Left ventricle myocardium inferior (tissue), 1 donor: ENCODE results near the gene USP31. TPM values are rescaled to one million over a fixed set of nuclear protein-coding genes. Genes with fewer than 3 reads are reported as not detected.

Experiments
- DNase-seq: peaks from one replicate; pipeline ENCODE4 v3.0.0-alpha.2; 2020
- H3K27ac ChIP-seq: fragments of 200-600 bp; replicated peaks from 2 replicates; pipeline ENCODE4 v1.8.0; 2021
- H3K27me3 ChIP-seq: fragments of 200-600 bp; 2 replicates; pipeline ENCODE4 v1.8.0; 2021; ENCODE audit warnings: low read depth
- H3K36me3 ChIP-seq: fragments of 200-600 bp; 2 replicates; pipeline ENCODE4 v1.8.0; 2021
- H3K4me1 ChIP-seq: fragments of 200-600 bp; 2 replicates; pipeline ENCODE4 v1.8.0; 2021
- H3K4me3 ChIP-seq: fragments of 200-600 bp; 2 replicates; pipeline ENCODE4 v1.8.0; 2021; ENCODE audit warnings: mild to moderate bottlenecking, moderate library complexity
- H3K9me3 ChIP-seq: fragments of 200-600 bp; replicated peaks from 2 replicates; pipeline ENCODE4 v1.8.0; 2021
- CTCF ChIP-seq: fragments of 200-600 bp; IDR thresholded peaks from 2 replicates; pipeline ENCODE4 v1.8.0; 2021; ENCODE audit warnings: antibody characterized with exemption, mild to moderate bottlenecking, borderline replicate concordance
- intact Hi-C: fragments of 100-400 bp; cut with micrococcal nuclease; formaldehyde crosslinking; loops from one replicate; pipeline ENCODE4 v1.11.0; 2022
- total RNA-seq: library from RNA; stranded (reverse); fragmentation: NEBNext Ultra II Directional; extraction: Animal tissue kit (Norgen Biotek cat#: 25700); gene quantifications from one replicate; pipeline ENCODE4 v1.2.1, GENCODE V29; 2021
- donor health status: DM: no; HTN: yes; CAD: no; lungs with severe emphysema.

USP31 gene
- total RNA-seq, 1 donor from 2014 or later, result 28.2 TPM

GRCh38 chr16:23140107-23140506 lies 9.1 kb downstream of the USP31 start:
- DNase-seq, result no peak
- peaks cover 62% of the 10 kb centered on the region for H3K4me1 ChIP-seq
- no peaks in the 10 kb centered on the region for H3K36me3 ChIP-seq
- H3K27me3 ChIP-seq, result no peaks in the 10 kb centered on the region
- H3K4me3 ChIP-seq, result no peak overlapping the region
- H3K27ac ChIP-seq, result peak overlapping the region; percentile 97
- TF ChIP-seq CTCF, result no peak
- intact Hi-C loops, result loop anchor here (10.0 kb wide), 1 partner anchor 65 kb away; no protein-coding TSS in a partner anchor
- peaks cover 32% of the 10 kb centered on the region for H3K9me3 ChIP-seq

- H3K9me3 ChIP-seq, result peaks cover 34% of the 10 kb centered on the region
- H3K27me3 ChIP-seq, result no peaks in the 10 kb centered on the region
- H3K4me1 ChIP-seq, result peaks cover 59% of the 10 kb centered on the region
- no peak overlapping the region for H3K4me3 ChIP-seq
- no peaks in the 10 kb centered on the region for H3K36me3 ChIP-seq
- no peak overlapping the region for H3K27ac ChIP-seq
- TF ChIP-seq CTCF, result no peak
- DNase-seq, result no peak
- intact Hi-C loops, result no loop called here
Measured at GRCh38 chr16:23137818-23138217, 11.4 kb downstream of the USP31 start.

DNA sequence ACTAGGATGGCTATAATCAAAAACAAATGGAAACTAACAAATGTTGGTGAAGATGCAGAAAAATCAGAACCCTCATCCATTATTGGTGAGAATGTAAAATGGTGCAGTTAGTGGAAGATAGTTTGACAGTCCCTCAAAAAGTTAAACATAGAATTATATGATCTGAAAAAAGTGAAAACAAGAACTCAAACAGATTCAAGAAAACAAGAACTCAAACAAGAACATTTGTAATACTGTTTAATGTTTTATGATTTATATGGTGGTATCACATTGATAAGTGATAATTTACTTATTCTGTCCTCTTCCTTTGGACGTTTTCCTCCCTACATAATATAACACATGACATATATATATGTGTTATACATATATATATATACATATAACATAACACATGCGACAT lies 12.0 kb downstream of the USP31 start:
- Histone ChIP-seq H3K4me1 (peaks cover 59% of the 10 kb centered on the region), H3K4me3 (no peak overlapping the region), H3K27ac (no peak overlapping the region), H3K27me3 (no peaks in the 10 kb centered on the region), H3K9me3 (peaks cover 34% of the 10 kb centered on the region), H3K36me3 (no peaks in the 10 kb centered on the region)
- no peak for TF ChIP-seq CTCF
- intact Hi-C loops, result no loop called here
- no peak for DNase-seq

GRCh38 chr16:23134274-23134673 lies 15.0 kb downstream of the USP31 start:
- Histone ChIP-seq H3K27me3 (no peaks in the 10 kb centered on the region), H3K27ac (peak overlapping the region; percentile 88), H3K9me3 (peaks cover 34% of the 10 kb centered on the region), H3K4me3 (no peak overlapping the region), H3K4me1 (peaks cover 59% of the 10 kb centered on the region), H3K36me3 (no peaks in the 10 kb centered on the region)
- intact Hi-C loops, result no loop called here
- DNase-seq, result peak; percentile 69
- TF ChIP-seq CTCF, result no peak

- H3K9me3 ChIP-seq, result peaks cover 27% of the 10 kb centered on the region
- intact Hi-C loops, result no loop called here
- no peaks in the 10 kb centered on the region for H3K36me3 ChIP-seq
- peaks cover 61% of the 10 kb centered on the region for H3K4me1 ChIP-seq
- peak overlapping the region; percentile 88 for H3K27ac ChIP-seq
- TF ChIP-seq CTCF, result no peak
- H3K27me3 ChIP-seq, result no peaks in the 10 kb centered on the region
- DNase-seq, result peak; percentile 58
- H3K4me3 ChIP-seq, result peak overlapping the region; percentile 50
Measured at GRCh38 chr16:23132775-23133463, 16.3 kb downstream of the USP31 start.
